ENCODE data around the gene CBX6. TPM values are rescaled to one million over a fixed set of nuclear protein-coding genes. Genes with fewer than 3 reads are reported as not detected.

CBX6 gene
- total and polyA plus RNA-seq, 9 of the 15 experiments (the other 6 are each of a cell fraction or from before 2014, with no cell fraction given) = 0.75 to 31.6 (median 8.0) TPM

GRCh38 chr22:38879108-38879729 is 7.2 kb upstream of the CBX6 start (continued):
- TF ChIP-seq ZNF217 (CRISPR knock-in tag; IDR thresholded peaks at IDR 0.05) (no peak), NR2C2 (CRISPR knock-in tag; IDR thresholded peaks at IDR 0.05) (no peak), NR2C2 (tag; IDR thresholded peaks at IDR 0.05) (no peak), ARHGAP35 (IDR thresholded peaks at IDR 0.05; ENCODE audit: partially characterized antibody) (no peak)

DNA sequence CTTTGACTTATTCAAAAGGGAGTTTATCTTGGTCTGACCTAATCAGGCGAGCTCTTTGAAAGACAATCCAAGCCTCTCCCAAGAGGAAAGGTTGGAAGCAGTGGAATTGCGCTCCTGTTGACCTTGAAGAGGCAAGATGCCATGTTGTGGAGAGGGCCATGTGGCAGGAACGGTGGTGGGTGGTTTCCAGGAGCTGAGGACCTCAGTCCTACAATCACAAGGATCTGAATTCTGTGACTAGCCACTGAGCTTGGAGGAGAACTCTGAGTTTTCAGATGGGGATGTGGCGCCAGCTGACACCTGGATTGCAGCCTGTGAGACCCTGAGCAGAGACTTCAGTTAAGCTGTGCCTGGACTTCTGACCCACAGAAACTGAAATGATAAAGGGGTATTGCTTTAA is 6.0 kb upstream of the CBX6 start:
- H3K9ac ChIP-seq (ENCODE audit: insufficient read depth in 1 of 2, low read depth in 2 of 2, low read length in 2 of 2) = no peak overlapping the region
- FAIRE-seq (no peak), ATAC-seq (no peak), DNase-seq (ENCODE audit: extremely low read depth in 1 of 4, low spot score in 3 of 4) (no peak)
- H3K4me2 ChIP-seq (ENCODE audit: insufficient read depth, low read length) = no peak overlapping the region
- peaks cover 9 to 13% of the 10 kb centered on the region in 2 experiments for H3K4me1 ChIP-seq (replicated peaks in 1 of 2; ENCODE audit: control insufficient read depth in 2 of 2, insufficient read depth in 2 of 2, low read length in 2 of 2)
- no peak overlapping the region for H3K4me3 ChIP-seq
- H3K9me3 ChIP-seq (replicated peaks; ENCODE audit: control insufficient read depth, insufficient read depth, low read depth, low read length) = no peaks in the 10 kb centered on the region
- 11% methylated on average over 3 of the region's 4 CpGs for WGBS (ENCODE audit: insufficient coverage, low coverage, missing lambda C conversion rate)
- H3K9me1 ChIP-seq (ENCODE audit: control insufficient read depth, insufficient read depth, low read length) = no peaks in the 10 kb centered on the region
- H2AFZ ChIP-seq (ENCODE audit: low read depth, low read length) = no peak overlapping the region
- H4K20me1 ChIP-seq (replicated peaks; ENCODE audit: control insufficient read depth, insufficient read depth, low read length) = no peaks in the 10 kb centered on the region
- BruUV-seq (replicated peaks) = no TSS peak
- H3K79me2 ChIP-seq (ENCODE audit: control insufficient read depth, insufficient read depth, low read length) = no peaks in the 10 kb centered on the region
- intact Hi-C loops (cut with micrococcal nuclease) (loop anchor here (10.0 kb wide), 1 partner anchor 47 kb away; no protein-coding TSS in a partner anchor), in situ Hi-C loops (cut with MboI) (no loop called here)
- TF ChIP-seq ZNF384 (IDR thresholded peaks at IDR 0.05; ENCODE audit: low read depth, low read length) (no peak), ZNF507 (tag; conservative IDR thresholded peaks at IDR 0.05) (no peak), TAF9B (IDR thresholded peaks at IDR 0.05; ENCODE audit: partially characterized antibody) (no peak), ZKSCAN1 (IDR thresholded peaks at IDR 0.05; ENCODE audit: low read depth, low read length) (no peak), ARNT (IDR thresholded peaks at IDR 0.05) (no peak), LCOR (CRISPR knock-in tag; IDR thresholded peaks at IDR 0.05) (no peak), DDX20 (tag; IDR thresholded peaks at IDR 0.05; ENCODE audit: low read depth) (no peak), HMG20B (CRISPR knock-in tag; IDR thresholded peaks at IDR 0.05) (no peak), ZNF354B (CRISPR knock-in tag; IDR thresholded peaks at IDR 0.05) (no peak), TAF7 (tag; IDR thresholded peaks at IDR 0.05) (no peak), ZNF217 (CRISPR knock-in tag; IDR thresholded peaks at IDR 0.05) (no peak), BHLHE40 (IDR thresholded peaks at IDR 0.05; ENCODE audit: low read length) (no peak)
- TF ChIP-seq, protein P1, sequence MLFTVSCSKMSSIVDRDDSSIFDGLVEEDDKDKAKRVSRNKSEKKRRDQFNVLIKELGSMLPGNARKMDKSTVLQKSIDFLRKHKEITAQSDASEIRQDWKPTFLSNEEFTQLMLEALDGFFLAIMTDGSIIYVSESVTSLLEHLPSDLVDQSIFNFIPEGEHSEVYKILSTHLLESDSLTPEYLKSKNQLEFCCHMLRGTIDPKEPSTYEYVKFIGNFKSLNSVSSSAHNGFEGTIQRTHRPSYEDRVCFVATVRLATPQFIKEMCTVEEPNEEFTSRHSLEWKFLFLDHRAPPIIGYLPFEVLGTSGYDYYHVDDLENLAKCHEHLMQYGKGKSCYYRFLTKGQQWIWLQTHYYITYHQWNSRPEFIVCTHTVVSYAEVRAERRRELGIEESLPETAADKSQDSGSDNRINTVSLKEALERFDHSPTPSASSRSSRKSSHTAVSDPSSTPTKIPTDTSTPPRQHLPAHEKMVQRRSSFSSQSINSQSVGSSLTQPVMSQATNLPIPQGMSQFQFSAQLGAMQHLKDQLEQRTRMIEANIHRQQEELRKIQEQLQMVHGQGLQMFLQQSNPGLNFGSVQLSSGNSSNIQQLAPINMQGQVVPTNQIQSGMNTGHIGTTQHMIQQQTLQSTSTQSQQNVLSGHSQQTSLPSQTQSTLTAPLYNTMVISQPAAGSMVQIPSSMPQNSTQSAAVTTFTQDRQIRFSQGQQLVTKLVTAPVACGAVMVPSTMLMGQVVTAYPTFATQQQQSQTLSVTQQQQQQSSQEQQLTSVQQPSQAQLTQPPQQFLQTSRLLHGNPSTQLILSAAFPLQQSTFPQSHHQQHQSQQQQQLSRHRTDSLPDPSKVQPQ (CRISPR knock-in tag; IDR thresholded peaks at IDR 0.05; ENCODE audit: borderline replicate concordance) = no peak
- TF ChIP-seq, protein P2, sequence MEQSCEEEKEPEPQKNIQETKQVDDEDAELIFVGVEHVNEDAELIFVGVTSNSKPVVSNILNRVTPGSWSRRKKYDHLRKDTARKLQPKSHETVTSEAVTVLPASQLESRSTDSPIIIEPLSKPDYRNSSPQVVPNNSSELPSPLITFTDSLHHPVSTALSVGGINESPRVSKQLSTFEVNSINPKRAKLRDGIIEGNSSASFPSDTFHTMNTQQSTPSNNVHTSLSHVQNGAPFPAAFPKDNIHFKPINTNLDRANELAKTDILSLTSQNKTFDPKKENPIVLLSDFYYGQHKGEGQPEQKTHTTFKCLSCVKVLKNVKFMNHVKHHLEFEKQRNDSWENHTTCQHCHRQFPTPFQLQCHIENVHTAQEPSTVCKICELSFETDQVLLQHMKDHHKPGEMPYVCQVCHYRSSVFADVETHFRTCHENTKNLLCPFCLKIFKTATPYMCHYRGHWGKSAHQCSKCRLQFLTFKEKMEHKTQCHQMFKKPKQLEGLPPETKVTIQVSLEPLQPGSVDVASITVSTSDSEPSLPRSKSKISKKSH (CRISPR knock-in tag; IDR thresholded peaks at IDR 0.05) = no peak
- CTCF ChIA-PET (ENCODE audit: low intra/inter-chr PET ratio) = no interaction called here
- H3K36me3 ChIP-seq (ENCODE audit: control insufficient read depth, insufficient read depth, low read length) = no peaks in the 10 kb centered on the region
- peaks cover 5 to 14% of the 10 kb centered on the region in 2 experiments; a peak in 3 of 5 replicates for H3K27me3 ChIP-seq (ENCODE audit: control insufficient read depth in 2 of 2, insufficient read depth in 2 of 2, low read length in 2 of 2)
- POLR2A ChIA-PET = interaction anchor here (0.7 to 0.8 kb wide), 2 partner anchors 11 to 125 kb away, joined by 4 read pairs; no protein-coding TSS in a partner anchor
- no peak overlapping the region for H3K27ac ChIP-seq (ENCODE audit: extremely low read depth, low read depth, low read length)

Measured in K562 (cell line).